ENCODE measurements around the gene VWA8.

The VWA8 gene

GRCh38 chr13:41859565-41859964 lies 101.3 kb downstream of the VWA8 start:
- TF ChIP-seq CTCF (IDR thresholded peaks at IDR 0.05), result no peak

- TF ChIP-seq CTCF (IDR thresholded peaks at IDR 0.05), result no peak
Observed at GRCh38 chr13:41858780-41859179, 102.1 kb downstream of the VWA8 start.

DNA sequence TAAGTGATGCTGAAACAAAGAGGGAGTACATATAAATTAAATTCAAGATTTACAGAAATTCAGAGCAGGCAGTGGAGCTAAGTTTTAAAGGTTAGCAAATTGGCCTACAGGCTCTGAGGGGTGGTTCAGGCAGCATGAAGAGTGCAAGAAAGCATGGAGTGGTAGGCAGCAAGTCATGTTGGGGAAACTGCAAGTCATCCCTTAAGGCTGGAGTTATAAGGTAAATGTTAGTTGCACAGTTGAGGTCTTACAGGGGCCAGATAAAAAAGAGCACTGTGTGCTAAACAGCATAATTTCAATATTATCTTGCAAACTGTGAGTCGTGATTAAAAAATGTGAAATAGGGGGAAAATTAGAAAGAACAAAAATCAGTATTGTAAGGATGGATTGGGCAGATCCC lies 106.2 kb downstream of the VWA8 start:
- TF ChIP-seq CTCF (IDR thresholded peaks at IDR 0.05), result no peak

DNA sequence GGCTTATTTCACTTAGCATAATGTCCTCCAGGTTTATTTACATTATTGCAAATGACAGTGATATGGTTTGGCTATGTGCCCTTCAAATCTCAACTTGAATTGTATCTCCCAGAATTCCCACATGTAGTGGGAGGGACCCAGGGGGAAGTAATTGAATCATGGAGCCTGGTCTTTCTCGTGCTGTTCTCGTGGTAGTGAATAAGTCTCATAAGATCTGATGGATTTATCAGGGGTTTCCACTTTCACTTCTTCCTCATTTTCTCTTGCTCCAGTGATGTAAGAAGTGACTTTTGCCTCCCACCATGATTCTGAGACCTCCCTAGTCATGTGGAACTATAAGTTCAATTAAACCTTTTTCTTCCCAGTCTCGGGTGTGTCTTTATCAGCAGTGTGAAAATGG lies 109.6 kb downstream of the VWA8 start:
- no peak for TF ChIP-seq CTCF (IDR thresholded peaks at IDR 0.05)

- TF ChIP-seq CTCF (IDR thresholded peaks at IDR 0.05), result peak; percentile 32; the same call in 1 of the 2 replicates
Observed at GRCh38 chr13:41848435-41849255, 112.3 kb downstream of the VWA8 start.

DNA sequence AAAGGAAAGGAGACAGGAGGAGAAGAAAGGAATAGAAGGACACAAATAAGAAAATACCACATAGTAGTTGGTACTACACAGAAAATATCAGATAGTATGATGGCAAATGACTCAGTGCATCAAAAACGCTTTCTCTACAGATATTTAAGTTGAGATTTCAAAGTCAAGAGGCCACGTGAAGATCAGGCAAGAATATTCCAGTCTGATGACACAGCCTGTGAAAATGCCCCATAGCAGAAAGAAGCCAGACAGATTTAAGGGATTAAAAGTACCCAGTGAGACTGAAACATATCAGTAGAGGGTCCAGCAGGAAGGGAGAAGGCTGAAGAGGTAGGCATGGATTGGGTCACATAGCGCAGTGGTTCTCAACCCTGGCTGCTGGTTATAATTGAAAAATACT lies 113.7 kb downstream of the VWA8 start:
- no peak for TF ChIP-seq CTCF (IDR thresholded peaks at IDR 0.05)

DNA sequence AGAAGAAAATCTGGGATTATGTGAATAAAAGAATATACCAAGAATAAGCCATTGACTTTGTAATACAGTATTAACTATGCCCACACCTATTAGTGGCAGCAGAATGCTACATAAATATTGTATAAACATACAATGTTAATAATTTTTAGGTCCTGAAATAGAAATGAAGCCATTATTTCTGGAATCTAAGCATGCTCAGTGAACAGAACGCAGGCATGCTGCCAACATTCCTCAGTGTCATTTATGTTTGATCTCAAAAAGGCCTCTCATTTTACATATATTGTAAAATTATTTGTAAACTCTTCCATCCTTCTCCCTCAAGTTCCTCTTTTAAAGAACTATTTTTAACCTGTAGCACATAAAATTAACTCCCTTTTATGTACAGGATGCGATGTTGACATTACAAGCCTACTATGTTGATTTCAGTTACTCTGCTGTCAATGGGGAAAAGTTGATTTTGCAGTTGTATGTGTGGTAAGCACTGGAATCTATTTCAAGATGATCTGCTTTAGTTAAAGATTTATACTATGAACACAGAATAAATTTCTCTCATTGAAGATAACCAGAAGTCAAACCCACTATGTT lies 118.8 kb downstream of the VWA8 start:
- no peak for TF ChIP-seq CTCF (IDR thresholded peaks at IDR 0.05)
